Endothelial cell of umbilical vein (primary cell): ENCODE measurements around the gene TMEM204. TPM values are rescaled to one million over a fixed set of nuclear protein-coding genes. Genes with fewer than 3 reads are reported as not detected.

ENCODE experiments used
- BruUV-seq: library from RNA; stranded (reverse); fragments of 400-500 nt; replicated peaks from 2 replicates; lab custom pipeline; 2021; lab: Mats Ljungman, UMichigan
- CTCF ChIA-PET: fragments of 300-600, 350-600 bp; sonication (Branson Sonifier 250); formaldehyde crosslinking; loops from one replicate; lab custom pipeline; 2021; ENCODE audit warnings: antibody characterized with exemption, inconsistent platforms; lab: Charles Lee
- POLR2A ChIA-PET: fragments of 300-600, 350-600 bp; sonication (Branson Sonifier 250); formaldehyde crosslinking; loops from one replicate; lab custom pipeline; 2021; ENCODE audit warnings: antibody characterized with exemption, inconsistent platforms; lab: Charles Lee
- DNase-seq: peaks from one replicate; pipeline ENCODE4 v3.0.0-alpha.2; 2011; ENCODE audit warnings: low read depth, low spot score
- FAIRE-seq: peaks from 2 replicates; lab custom pipeline; 2011; peaks lifted over from hg19 to GRCh38; lab: Jason Lieb, UNC
- H2AFZ ChIP-seq: 2 replicates; pipeline ENCODE4 v1.6.0; 2012; ENCODE audit warnings: low read depth, low read length, control low read depth, inconsistent platforms
- H3K27ac ChIP-seq: 2 replicates; pipeline ENCODE4 v1.5.1; 2011; ENCODE audit warnings: low read depth, mild to moderate bottlenecking, control low read depth, low read length, moderate library complexity; ENCODE audit not compliant: insufficient read depth
- H3K27me3 ChIP-seq, 2 experiments: 2 replicates each; pipeline versions ENCODE4 v1.6.0 to v1.6.1; 2011; ENCODE audit warnings: low read length in 2 of 2, mixed read lengths in 1 of 2; ENCODE audit not compliant: control insufficient read depth in 2 of 2, insufficient read depth in 2 of 2
- H3K36me3 ChIP-seq, 2 experiments: 2 replicates in 1 of 2; 3 replicates in 1 of 2; pipeline ENCODE4 v1.5.1; 2011; ENCODE audit warnings: low read length in 2 of 2, mild to moderate bottlenecking in 1 of 2, moderate library complexity in 1 of 2; ENCODE audit not compliant: control insufficient read depth in 2 of 2, insufficient read depth in 2 of 2; ENCODE audit errors: extremely low read depth in 1 of 2
- H3K4me1 ChIP-seq: 3 replicates; pipeline ENCODE4 v1.5.1; 2011; ENCODE audit warnings: mild to moderate bottlenecking, low read length; ENCODE audit not compliant: control insufficient read depth, insufficient read depth; ENCODE audit errors: extremely low read depth
- H3K4me2 ChIP-seq: 2 replicates; pipeline ENCODE4 v1.6.1; 2011; ENCODE audit warnings: low read length, control low read depth, mixed read lengths; ENCODE audit not compliant: insufficient read depth
- H3K4me3 ChIP-seq, 3 experiments: fragments of 200-600 bp in 1 of 3; sonication (generic), shearing (Covaris generic) in 1 of 3; replicated peaks in 1 of 3; 2 replicates each; pipeline ENCODE4 v1.5.1; 2011 to 2016; ENCODE audit warnings: control low read depth in 3 of 3, low read length in 3 of 3, mild to moderate bottlenecking in 2 of 3, inconsistent platforms in 1 of 3, low read depth in 1 of 3, moderate library complexity in 1 of 3; ENCODE audit not compliant: insufficient read depth in 1 of 3
- H3K79me2 ChIP-seq: 2 replicates; pipeline ENCODE4 v1.6.0; 2012; ENCODE audit warnings: low read length, inconsistent platforms; ENCODE audit not compliant: control insufficient read depth, insufficient read depth
- H3K9ac ChIP-seq: replicated peaks from 2 replicates; pipeline ENCODE3; 2011; ENCODE audit warnings: low read length, control low read depth; ENCODE audit not compliant: insufficient read depth; ENCODE audit errors: extremely low read depth
- H3K9me1 ChIP-seq: replicated peaks from 3 replicates; pipeline ENCODE4 v1.6.0; 2011; ENCODE audit warnings: mild to moderate bottlenecking, low read length; ENCODE audit not compliant: control insufficient read depth, insufficient read depth; ENCODE audit errors: extremely low read depth
- H3K9me3 ChIP-seq: replicated peaks from 2 replicates; pipeline ENCODE4 v1.5.1; 2012; ENCODE audit warnings: low read length, inconsistent platforms; ENCODE audit not compliant: control insufficient read depth, insufficient read depth
- H4K20me1 ChIP-seq: replicated peaks from 2 replicates; pipeline ENCODE3; 2011; ENCODE audit warnings: mild to moderate bottlenecking, low read length; ENCODE audit not compliant: control insufficient read depth, insufficient read depth; ENCODE audit errors: extremely low read depth
- EZH2 ChIP-seq: IDR thresholded peaks from 2 replicates; pipeline ENCODE4 v1.6.1; 2012; ENCODE audit warnings: borderline replicate concordance, low read depth, mild to moderate bottlenecking, moderate library complexity, low read length, inconsistent platforms; ENCODE audit not compliant: severe bottlenecking
- FOS ChIP-seq: IDR thresholded peaks from 2 replicates; pipeline ENCODE4 v1.6.1; 2011; ENCODE audit warnings: mild to moderate bottlenecking, low read length, moderate library complexity, borderline replicate concordance; ENCODE audit not compliant: insufficient read depth
- GATA2 ChIP-seq: IDR thresholded peaks from 2 replicates; pipeline ENCODE4 v1.7.0; 2011; ENCODE audit warnings: low read depth, mild to moderate bottlenecking, moderate library complexity, mixed read lengths, low read length; ENCODE audit not compliant: insufficient read length, insufficient read depth
- JUN ChIP-seq: IDR thresholded peaks from 2 replicates; pipeline ENCODE4 v1.6.1; 2011; ENCODE audit warnings: borderline replicate concordance, low read depth; ENCODE audit not compliant: insufficient read length, insufficient read depth
- MAX ChIP-seq: IDR thresholded peaks from 2 replicates; pipeline ENCODE4 v1.6.1; 2011; ENCODE audit not compliant: insufficient read depth, insufficient read length
- MYC ChIP-seq: IDR thresholded peaks from one replicate; pipeline ENCODE4 v1.6.1; 2011; ENCODE audit warnings: mild to moderate bottlenecking, low read depth, low read length
- POLR2A ChIP-seq: IDR thresholded peaks from 2 replicates; pipeline ENCODE4 v1.6.1; 2012; ENCODE audit warnings: low read depth, mild to moderate bottlenecking, control low read depth, low read length
- POLR2AphosphoS5 ChIP-seq: IDR thresholded peaks from 2 replicates; pipeline ENCODE4 v1.6.1; 2012; ENCODE audit warnings: low read depth, mild to moderate bottlenecking, control low read depth, low read length, moderate library complexity; ENCODE audit not compliant: insufficient read depth
- dilution Hi-C: fragments of 300-500 bp; cut with MboI; formaldehyde crosslinking; loops from one replicate; pipeline ENCODE4 v1.15.0; 2019; ENCODE audit warnings: low sequenced_read_pairs; ENCODE audit not compliant: extremely low pct_ligation_motif_present
- intact Hi-C: fragments of 100-400 bp; cut with micrococcal nuclease; formaldehyde crosslinking; loops from one replicate; pipeline ENCODE4 v1.10.0; 2022
- polyA plus RNA-seq, 4 experiments: library from polyadenylated mRNA; depleted of rRNA in 3 of 4; stranded (reverse) in 3 of 4; unstranded in 1 of 4; fragments of >200 nt; gene quantifications; 2 replicates each; pipeline versions ENCODE4 v1.2.1 to v1.2.3, GENCODE V29; 2011 to 2012; ENCODE audit warnings: missing spikeins in 1 of 4
- total RNA-seq: library from RNA; stranded (reverse); gene quantifications from 2 replicates; pipeline ENCODE4 v1.2.3, GENCODE V29; 2021
- TF ChIP-seq, protein P1 (sequence below), 2 donors: IDR thresholded peaks; 1 replicate in 1 of 2; 2 replicates in 1 of 2; pipeline ENCODE4 v1.5.1; 2011; ENCODE audit warnings: low read length in 2 of 2, mild to moderate bottlenecking in 2 of 2, moderate library complexity in 2 of 2, control low read depth in 1 of 2, inconsistent platforms in 1 of 2, low read depth in 1 of 2; ENCODE audit not compliant: insufficient read depth in 1 of 2; ENCODE audit errors: extremely low read depth in 1 of 2

Gene TMEM204
- total and polyA plus RNA-seq, 2 donors (not counting 3 experiments of a cell fraction or from before 2014, with no cell fraction given): 32.5 to 50.7 TPM

DNA sequence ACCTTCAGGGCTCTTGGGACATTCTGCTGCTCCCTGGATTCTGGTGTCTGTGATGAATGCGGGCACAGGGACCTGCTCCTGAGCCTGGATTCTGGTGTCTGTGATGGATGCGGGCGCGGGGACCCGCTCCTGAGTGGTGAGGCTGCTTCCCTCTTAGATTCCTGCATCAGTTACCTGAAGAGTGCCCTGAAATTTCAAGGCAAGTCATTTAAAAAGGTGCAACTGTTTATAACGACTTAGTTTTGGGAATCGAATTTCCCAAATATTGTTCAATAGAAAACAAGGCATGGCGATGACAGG, 7.0 kb downstream of the TMEM204 start:
- no peaks in the 10 kb centered on the region for H3K9me1 ChIP-seq
- dilution Hi-C loops: no loop called here
- intact Hi-C loops: loop anchor here (5.0 kb wide), 1 partner anchor 133 kb away; no protein-coding TSS in a partner anchor
- no peaks in the 10 kb centered on the region for H3K9me3 ChIP-seq
- DNase-seq (no peak), FAIRE-seq (no peak)
- peaks cover 33% of the 10 kb centered on the region for H3K4me1 ChIP-seq
- TF ChIP-seq POLR2AphosphoS5 (no peak), MAX (no peak), MYC (no peak), GATA2 (no peak), EZH2 (no peak), JUN (no peak), FOS (no peak), POLR2A (no peak)
- TF ChIP-seq, protein P1, sequence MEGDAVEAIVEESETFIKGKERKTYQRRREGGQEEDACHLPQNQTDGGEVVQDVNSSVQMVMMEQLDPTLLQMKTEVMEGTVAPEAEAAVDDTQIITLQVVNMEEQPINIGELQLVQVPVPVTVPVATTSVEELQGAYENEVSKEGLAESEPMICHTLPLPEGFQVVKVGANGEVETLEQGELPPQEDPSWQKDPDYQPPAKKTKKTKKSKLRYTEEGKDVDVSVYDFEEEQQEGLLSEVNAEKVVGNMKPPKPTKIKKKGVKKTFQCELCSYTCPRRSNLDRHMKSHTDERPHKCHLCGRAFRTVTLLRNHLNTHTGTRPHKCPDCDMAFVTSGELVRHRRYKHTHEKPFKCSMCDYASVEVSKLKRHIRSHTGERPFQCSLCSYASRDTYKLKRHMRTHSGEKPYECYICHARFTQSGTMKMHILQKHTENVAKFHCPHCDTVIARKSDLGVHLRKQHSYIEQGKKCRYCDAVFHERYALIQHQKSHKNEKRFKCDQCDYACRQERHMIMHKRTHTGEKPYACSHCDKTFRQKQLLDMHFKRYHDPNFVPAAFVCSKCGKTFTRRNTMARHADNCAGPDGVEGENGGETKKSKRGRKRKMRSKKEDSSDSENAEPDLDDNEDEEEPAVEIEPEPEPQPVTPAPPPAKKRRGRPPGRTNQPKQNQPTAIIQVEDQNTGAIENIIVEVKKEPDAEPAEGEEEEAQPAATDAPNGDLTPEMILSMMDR (IDR thresholded peaks at IDR 0.05; ENCODE audit: extremely low read depth in 1 of 2, insufficient read depth in 1 of 2, low read depth in 1 of 2, low read length in 2 of 2): no peak
- H3K36me3 ChIP-seq: peaks cover 6 to 40% of the 10 kb centered on the region in 2 experiments
- no peaks in the 10 kb centered on the region for H4K20me1 ChIP-seq
- H2AFZ ChIP-seq: no peak overlapping the region
- no TSS peak for BruUV-seq
- CTCF ChIA-PET: no interaction called here
- no peak overlapping the region for H3K4me2 ChIP-seq
- H3K79me2 ChIP-seq: peaks cover 29% of the 10 kb centered on the region
- H3K4me3 ChIP-seq: no peak overlapping the region
- POLR2A ChIA-PET: no interaction called here
- H3K27me3 ChIP-seq: no peaks in the 10 kb centered on the region
- no peak overlapping the region for H3K27ac ChIP-seq
- no peak overlapping the region for H3K9ac ChIP-seq
